Measurements from ENCODE around the gene DPF3.

Gene DPF3

GRCh38 chr14:72645706-72646105, 248.2 kb downstream of the DPF3 start:
- no peak for DNase-seq (ENCODE audit: low spot score)

GRCh38 chr14:72644758-72645489, 249.0 kb downstream of the DPF3 start:
- no peak for DNase-seq (ENCODE audit: low spot score)

GRCh38 chr14:72644038-72644437, 249.9 kb downstream of the DPF3 start:
- no peak for DNase-seq (ENCODE audit: low spot score)

- peak; percentile 29 for DNase-seq (ENCODE audit: low spot score)
Measured at GRCh38 chr14:72643317-72643801, 250.5 kb downstream of the DPF3 start.

GRCh38 chr14:72640911-72641485, 252.9 kb downstream of the DPF3 start:
- DNase-seq (ENCODE audit: low spot score) = no peak

GRCh38 chr14:72638021-72638420, 255.9 kb downstream of the DPF3 start:
- no peak for DNase-seq (ENCODE audit: low spot score)

- no peak for DNase-seq (ENCODE audit: low spot score)
Measured at GRCh38 chr14:72636871-72637270, 257.0 kb downstream of the DPF3 start.

GRCh38 chr14:72636094-72636493, 257.8 kb downstream of the DPF3 start:
- DNase-seq (ENCODE audit: low spot score) = no peak

GRCh38 chr14:72634691-72635616, 258.9 kb downstream of the DPF3 start:
- DNase-seq (ENCODE audit: low spot score) = no peak

- no peak for DNase-seq (ENCODE audit: low spot score)
Measured at GRCh38 chr14:72633551-72633950, 260.4 kb downstream of the DPF3 start.

- DNase-seq (ENCODE audit: low spot score) = no peak
Measured at GRCh38 chr14:72632727-72633126, 261.2 kb downstream of the DPF3 start.

GRCh38 chr14:72631401-72631800, 262.5 kb downstream of the DPF3 start:
- DNase-seq (ENCODE audit: low spot score) = no peak

GRCh38 chr14:72630374-72630773, 263.5 kb downstream of the DPF3 start:
- no peak for DNase-seq (ENCODE audit: low spot score)

GRCh38 chr14:72629534-72629933, 264.4 kb downstream of the DPF3 start:
- DNase-seq (ENCODE audit: low spot score) = no peak

- DNase-seq (ENCODE audit: low spot score) = no peak
Measured at GRCh38 chr14:72625689-72626088, 268.2 kb downstream of the DPF3 start.

- no peak for DNase-seq (ENCODE audit: low spot score)
Measured at GRCh38 chr14:72621387-72622065, 272.4 kb downstream of the DPF3 start.

- DNase-seq (ENCODE audit: low spot score) = no peak
Measured at GRCh38 chr14:72619881-72620280, 274.0 kb downstream of the DPF3 start.

GRCh38 chr14:72619111-72619571, 274.8 kb downstream of the DPF3 start:
- DNase-seq (ENCODE audit: low spot score) = no peak

- no peak for DNase-seq (ENCODE audit: low spot score)
Measured at GRCh38 chr14:72618424-72618823, 275.5 kb downstream of the DPF3 start.

GRCh38 chr14:72617391-72618031, 276.4 kb downstream of the DPF3 start:
- DNase-seq (ENCODE audit: low spot score) = no peak

GRCh38 chr14:72616811-72617210, 277.1 kb downstream of the DPF3 start:
- no peak for DNase-seq (ENCODE audit: low spot score)
